NCI-H1092 treated with DMSO at 0.1 percent for 48 hours (cell line): Measurements from ENCODE around the gene ADRB1.

ENCODE experiments used
- DNase-seq: peaks from one replicate; lab custom pipeline; 2025; lab: John Stamatoyannopoulos, UW

ADRB1 gene

GRCh38 chr10:114094795-114095194, 51.1 kb downstream of the ADRB1 start:
- no peak for DNase-seq

DNA sequence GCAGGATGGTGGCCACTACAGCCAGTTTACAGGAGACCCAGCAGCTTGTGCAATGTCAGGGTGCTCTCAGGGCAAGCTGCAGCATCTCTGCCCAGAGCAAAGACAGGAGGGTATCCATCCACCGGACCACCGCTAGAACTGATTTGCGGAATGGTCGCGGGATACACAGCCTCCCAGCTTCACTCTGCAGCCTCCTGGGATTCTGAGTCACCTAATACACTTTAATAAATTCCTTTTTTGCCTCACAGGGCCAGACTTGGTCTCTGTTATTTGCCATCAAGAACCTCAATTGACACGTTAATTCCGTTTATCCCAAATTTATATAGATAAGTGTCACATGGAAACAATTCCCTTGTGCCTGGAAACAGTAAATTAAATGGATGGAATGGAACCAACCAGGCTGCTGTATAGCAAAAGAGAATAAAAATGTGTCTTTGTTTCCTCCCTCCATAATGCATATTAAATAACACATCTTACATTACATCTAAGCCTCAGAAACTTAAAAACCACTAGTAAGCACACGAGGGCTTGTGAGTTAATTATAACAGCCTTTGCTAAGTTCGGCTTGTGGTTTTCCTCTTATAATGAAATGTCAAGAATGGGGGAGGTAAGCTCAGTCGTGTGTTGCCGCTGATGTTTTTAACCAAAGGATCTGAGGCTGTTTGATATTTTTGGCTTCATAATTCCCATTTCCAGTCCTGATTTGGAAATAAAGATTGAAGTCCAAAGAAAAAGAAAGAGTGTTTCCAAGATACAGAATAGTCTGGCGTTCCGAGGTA, 52.1 kb downstream of the ADRB1 start:
- DNase-seq: no peak
